Neural cell (in vitro differentiated cells): ENCODE data around the gene HIBADH.

Experiments
- EP300 ChIP-seq: fragments of 450-650 bp; conservative IDR thresholded peaks from 2 replicates; pipeline ENCODE4 v1.6.1; 2014; ENCODE audit warnings: antibody characterized with exemption, mild to moderate bottlenecking, moderate library complexity; ENCODE audit not compliant: poor library complexity, severe bottlenecking
- EZH2 ChIP-seq: fragments of 200-600, 300-800 bp; shearing (Covaris generic), sonication (generic); IDR thresholded peaks from 2 replicates; pipeline ENCODE4 v1.6.1; 2014; ENCODE audit warnings: antibody characterized with exemption, low read length, borderline replicate concordance, mild to moderate bottlenecking; ENCODE audit not compliant: insufficient read depth, poor library complexity, severe bottlenecking
- MXI1 ChIP-seq: fragments of 450-650 bp; conservative IDR thresholded peaks from 2 replicates; pipeline ENCODE4 v1.6.1; 2014; ENCODE audit warnings: antibody characterized with exemption, mild to moderate bottlenecking; ENCODE audit not compliant: poor library complexity, severe bottlenecking
- POLR2AphosphoS5 ChIP-seq: IDR thresholded peaks from 2 replicates; pipeline ENCODE4 v1.6.1; 2012
- SMC3 ChIP-seq: fragments of 450-650 bp; conservative IDR thresholded peaks from 2 replicates; pipeline ENCODE4 v1.6.1; 2014; ENCODE audit warnings: antibody characterized with exemption, mild to moderate bottlenecking, moderate library complexity; ENCODE audit not compliant: poor library complexity
- TAF1 ChIP-seq: IDR thresholded peaks from 2 replicates; pipeline ENCODE4 v1.6.1; 2012; ENCODE audit warnings: low read depth
- TF ChIP-seq, protein P1 (sequence below): fragments of 450-650 bp; IDR thresholded peaks from 2 replicates; pipeline ENCODE4 v1.5.1; 2014; ENCODE audit warnings: antibody characterized with exemption, mild to moderate bottlenecking, moderate library complexity; ENCODE audit not compliant: poor library complexity, severe bottlenecking
- TF ChIP-seq, protein P2 (sequence below): IDR thresholded peaks from 2 replicates; pipeline ENCODE4 v1.6.1; 2012; ENCODE audit warnings: borderline replicate concordance

DNA sequence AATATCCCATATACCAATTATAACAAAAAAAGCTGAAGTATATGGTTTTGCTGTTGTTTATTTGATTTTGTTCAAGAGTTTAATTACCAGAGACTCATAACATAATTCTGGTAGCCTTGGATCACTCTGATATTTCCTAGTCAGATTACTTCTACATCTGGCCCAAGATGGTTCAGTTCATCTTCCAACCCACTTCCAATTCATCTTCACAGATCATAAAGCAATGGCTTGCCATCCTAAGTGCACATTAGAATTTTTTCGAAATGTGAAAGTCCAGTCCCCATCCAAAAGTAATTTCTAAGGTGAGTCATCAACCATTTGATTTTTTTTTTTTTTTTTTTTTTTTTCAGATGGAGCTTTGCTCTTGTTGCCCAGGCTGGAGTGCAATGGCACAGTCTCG is 8.0 kb upstream of the HIBADH start:
- TF ChIP-seq, protein P1, sequence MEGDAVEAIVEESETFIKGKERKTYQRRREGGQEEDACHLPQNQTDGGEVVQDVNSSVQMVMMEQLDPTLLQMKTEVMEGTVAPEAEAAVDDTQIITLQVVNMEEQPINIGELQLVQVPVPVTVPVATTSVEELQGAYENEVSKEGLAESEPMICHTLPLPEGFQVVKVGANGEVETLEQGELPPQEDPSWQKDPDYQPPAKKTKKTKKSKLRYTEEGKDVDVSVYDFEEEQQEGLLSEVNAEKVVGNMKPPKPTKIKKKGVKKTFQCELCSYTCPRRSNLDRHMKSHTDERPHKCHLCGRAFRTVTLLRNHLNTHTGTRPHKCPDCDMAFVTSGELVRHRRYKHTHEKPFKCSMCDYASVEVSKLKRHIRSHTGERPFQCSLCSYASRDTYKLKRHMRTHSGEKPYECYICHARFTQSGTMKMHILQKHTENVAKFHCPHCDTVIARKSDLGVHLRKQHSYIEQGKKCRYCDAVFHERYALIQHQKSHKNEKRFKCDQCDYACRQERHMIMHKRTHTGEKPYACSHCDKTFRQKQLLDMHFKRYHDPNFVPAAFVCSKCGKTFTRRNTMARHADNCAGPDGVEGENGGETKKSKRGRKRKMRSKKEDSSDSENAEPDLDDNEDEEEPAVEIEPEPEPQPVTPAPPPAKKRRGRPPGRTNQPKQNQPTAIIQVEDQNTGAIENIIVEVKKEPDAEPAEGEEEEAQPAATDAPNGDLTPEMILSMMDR, result no peak
- TF ChIP-seq POLR2AphosphoS5 (no peak), MXI1 (no peak), EZH2 (no peak), SMC3 (no peak), EP300 (no peak), TAF1 (no peak)
- TF ChIP-seq, protein P2, sequence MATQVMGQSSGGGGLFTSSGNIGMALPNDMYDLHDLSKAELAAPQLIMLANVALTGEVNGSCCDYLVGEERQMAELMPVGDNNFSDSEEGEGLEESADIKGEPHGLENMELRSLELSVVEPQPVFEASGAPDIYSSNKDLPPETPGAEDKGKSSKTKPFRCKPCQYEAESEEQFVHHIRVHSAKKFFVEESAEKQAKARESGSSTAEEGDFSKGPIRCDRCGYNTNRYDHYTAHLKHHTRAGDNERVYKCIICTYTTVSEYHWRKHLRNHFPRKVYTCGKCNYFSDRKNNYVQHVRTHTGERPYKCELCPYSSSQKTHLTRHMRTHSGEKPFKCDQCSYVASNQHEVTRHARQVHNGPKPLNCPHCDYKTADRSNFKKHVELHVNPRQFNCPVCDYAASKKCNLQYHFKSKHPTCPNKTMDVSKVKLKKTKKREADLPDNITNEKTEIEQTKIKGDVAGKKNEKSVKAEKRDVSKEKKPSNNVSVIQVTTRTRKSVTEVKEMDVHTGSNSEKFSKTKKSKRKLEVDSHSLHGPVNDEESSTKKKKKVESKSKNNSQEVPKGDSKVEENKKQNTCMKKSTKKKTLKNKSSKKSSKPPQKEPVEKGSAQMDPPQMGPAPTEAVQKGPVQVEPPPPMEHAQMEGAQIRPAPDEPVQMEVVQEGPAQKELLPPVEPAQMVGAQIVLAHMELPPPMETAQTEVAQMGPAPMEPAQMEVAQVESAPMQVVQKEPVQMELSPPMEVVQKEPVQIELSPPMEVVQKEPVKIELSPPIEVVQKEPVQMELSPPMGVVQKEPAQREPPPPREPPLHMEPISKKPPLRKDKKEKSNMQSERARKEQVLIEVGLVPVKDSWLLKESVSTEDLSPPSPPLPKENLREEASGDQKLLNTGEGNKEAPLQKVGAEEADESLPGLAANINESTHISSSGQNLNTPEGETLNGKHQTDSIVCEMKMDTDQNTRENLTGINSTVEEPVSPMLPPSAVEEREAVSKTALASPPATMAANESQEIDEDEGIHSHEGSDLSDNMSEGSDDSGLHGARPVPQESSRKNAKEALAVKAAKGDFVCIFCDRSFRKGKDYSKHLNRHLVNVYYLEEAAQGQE, result no peak
